Calu3 (cell line): Measurements from ENCODE around the gene CNTN3. TPM values are rescaled to one million over a fixed set of nuclear protein-coding genes. Genes with fewer than 3 reads are reported as not detected.

Experiments
- BruUV-seq: library from RNA; stranded (reverse); fragments of 400-500 nt; replicated peaks from 2 replicates; lab custom pipeline; 2021; lab: Mats Ljungman, UMichigan
- CTCF ChIA-PET: fragments of 300-600 bp; sonication (Branson Sonifier 250); formaldehyde crosslinking; loops from one replicate; lab custom pipeline; 2022; ENCODE audit warnings: antibody characterized with exemption; lab: Charles Lee
- DNase-seq: peaks from one replicate; pipeline ENCODE4 v3.0.0; 2022
- H3K27ac Mint-ChIP-seq: one replicate; pipeline ENCODE4 v1.8.0; 2022; ENCODE audit warnings: mixed read lengths; ENCODE audit not compliant: unreplicated experiment
- H3K27me3 Mint-ChIP-seq: one replicate; pipeline ENCODE4 v1.8.0; 2022; ENCODE audit warnings: mixed read lengths; ENCODE audit not compliant: unreplicated experiment
- H3K36me3 Mint-ChIP-seq: one replicate; pipeline ENCODE4 v1.8.0; 2022; ENCODE audit warnings: mild to moderate bottlenecking, moderate library complexity, mixed read lengths; ENCODE audit not compliant: insufficient read depth, unreplicated experiment
- H3K4me1 Mint-ChIP-seq: one replicate; pipeline ENCODE4 v1.8.0; 2022; ENCODE audit warnings: mild to moderate bottlenecking, low read depth, mixed read lengths; ENCODE audit not compliant: unreplicated experiment
- H3K4me3 Mint-ChIP-seq: one replicate; pipeline ENCODE4 v1.8.0; 2022; ENCODE audit warnings: mild to moderate bottlenecking, low read depth, moderate library complexity, mixed read lengths; ENCODE audit not compliant: unreplicated experiment
- H3K9me3 Mint-ChIP-seq: one replicate; pipeline ENCODE4 v1.8.0; 2022; ENCODE audit warnings: low read depth, mixed read lengths; ENCODE audit not compliant: unreplicated experiment
- CTCF ChIP-seq: fragments of 200-600 bp; IDR thresholded peaks from one replicate; pipeline ENCODE4 v1.8.0; 2022; ENCODE audit warnings: antibody characterized with exemption; ENCODE audit not compliant: unreplicated experiment
- intact Hi-C: fragments of 100-400 bp; cut with micrococcal nuclease; formaldehyde crosslinking; loops from one replicate; pipeline ENCODE4 v1.10.0; 2022; ENCODE audit not compliant: unreplicated experiment
- total RNA-seq: library from RNA; stranded (reverse); gene quantifications from 2 replicates; pipeline ENCODE4 v1.2.3, GENCODE V29; 2022

The CNTN3 gene
- total RNA-seq, 1 experiment from 2014 or later: not detected

- no peak overlapping the region for H3K27ac Mint-ChIP-seq
These were observed 1.4 kb downstream of the CNTN3 start for GRCh38 chr3:74613060-74613459.

DNA sequence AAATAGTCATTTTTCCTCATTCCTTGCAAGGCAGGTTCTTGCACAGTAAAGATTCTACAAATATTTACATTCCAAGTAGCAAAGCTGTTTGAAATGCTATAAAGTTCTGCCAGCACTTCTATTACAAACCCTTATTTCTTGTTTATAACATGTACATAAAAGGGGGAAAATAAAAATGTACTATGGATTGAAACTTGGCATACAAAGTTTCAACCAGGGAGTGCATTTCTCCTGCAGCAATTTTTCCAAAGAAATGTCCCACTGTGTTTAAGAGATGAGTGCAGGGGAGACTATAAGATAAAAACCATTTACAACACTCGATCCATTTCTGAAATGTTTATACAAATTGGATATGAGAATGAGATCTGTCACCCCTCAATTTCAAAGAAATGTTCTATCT is 3.3 kb downstream of the CNTN3 start:
- H3K27ac Mint-ChIP-seq: no peak overlapping the region
- H3K27me3 Mint-ChIP-seq: no peaks in the 10 kb centered on the region
- BruUV-seq: no TSS peak
- TF ChIP-seq CTCF: no peak
- H3K4me3 Mint-ChIP-seq: no peak overlapping the region
- no peaks in the 10 kb centered on the region for H3K4me1 Mint-ChIP-seq
- no peak for DNase-seq
- peaks cover 10% of the 10 kb centered on the region for H3K9me3 Mint-ChIP-seq
- CTCF ChIA-PET: no interaction called here
- H3K36me3 Mint-ChIP-seq: no peaks in the 10 kb centered on the region
- intact Hi-C loops: no loop called here

More at GRCh38 chr3:74613060-74613459, 1.4 kb downstream of the CNTN3 start:
- Mint-ChIP-seq H3K9me3 (peaks cover 10% of the 10 kb centered on the region), H3K27me3 (no peaks in the 10 kb centered on the region), H3K36me3 (no peaks in the 10 kb centered on the region), H3K4me3 (no peak overlapping the region), H3K4me1 (no peaks in the 10 kb centered on the region)
- CTCF ChIA-PET: interaction anchor here (0.5 kb wide), 1 partner anchor 1612 kb away, joined by 4 read pairs; no protein-coding TSS in a partner anchor
- intact Hi-C loops: no loop called here
- DNase-seq: no peak
- BruUV-seq: no TSS peak
- TF ChIP-seq CTCF: no peak

DNA sequence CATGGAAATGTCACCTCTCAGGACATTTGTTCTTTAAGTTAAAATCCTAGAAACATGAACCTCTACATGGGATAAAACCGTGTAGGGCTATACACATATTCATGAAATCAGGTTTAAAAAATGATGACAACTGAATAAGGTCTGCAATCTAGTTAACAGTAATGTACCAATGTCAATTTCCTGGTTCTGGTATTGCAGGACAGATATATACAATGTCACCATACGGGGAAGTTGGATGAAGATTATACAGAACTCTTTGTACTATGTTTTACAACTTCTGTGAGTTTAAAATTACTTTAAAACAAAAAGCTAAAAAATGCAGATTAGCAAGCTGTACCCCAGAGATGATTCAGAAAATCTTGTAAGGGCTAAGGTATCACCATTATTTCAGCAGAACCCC is 6.7 kb downstream of the CNTN3 start:
- no TSS peak for BruUV-seq
- DNase-seq: no peak
- no peak overlapping the region for H3K27ac Mint-ChIP-seq
- no peaks in the 10 kb centered on the region for H3K36me3 Mint-ChIP-seq
- CTCF ChIA-PET: no interaction called here
- no peaks in the 10 kb centered on the region for H3K27me3 Mint-ChIP-seq
- intact Hi-C loops: no loop called here
- TF ChIP-seq CTCF: no peak
- H3K4me3 Mint-ChIP-seq: no peak overlapping the region
- H3K9me3 Mint-ChIP-seq: peaks cover 19% of the 10 kb centered on the region
- H3K4me1 Mint-ChIP-seq: no peaks in the 10 kb centered on the region

- CTCF ChIA-PET: no interaction called here
- no peak for DNase-seq
- no peaks in the 10 kb centered on the region for H3K36me3 Mint-ChIP-seq
- peaks cover 19% of the 10 kb centered on the region for H3K9me3 Mint-ChIP-seq
- no peak overlapping the region for H3K4me3 Mint-ChIP-seq
- H3K27me3 Mint-ChIP-seq: no peaks in the 10 kb centered on the region
- H3K27ac Mint-ChIP-seq: no peak overlapping the region
- H3K4me1 Mint-ChIP-seq: no peaks in the 10 kb centered on the region
- intact Hi-C loops: no loop called here
- BruUV-seq: no TSS peak
- TF ChIP-seq CTCF: no peak
These were observed 7.5 kb downstream of the CNTN3 start for GRCh38 chr3:74606996-74607395.
